Measurements from ENCODE around the gene SLC44A1. TPM values are rescaled to one million over a fixed set of nuclear protein-coding genes. Genes with fewer than 3 reads are reported as not detected.

The SLC44A1 gene
- polyA plus RNA-seq, 3 donors, result 6.9 to 52.1 (median 46.5) TPM

DNA sequence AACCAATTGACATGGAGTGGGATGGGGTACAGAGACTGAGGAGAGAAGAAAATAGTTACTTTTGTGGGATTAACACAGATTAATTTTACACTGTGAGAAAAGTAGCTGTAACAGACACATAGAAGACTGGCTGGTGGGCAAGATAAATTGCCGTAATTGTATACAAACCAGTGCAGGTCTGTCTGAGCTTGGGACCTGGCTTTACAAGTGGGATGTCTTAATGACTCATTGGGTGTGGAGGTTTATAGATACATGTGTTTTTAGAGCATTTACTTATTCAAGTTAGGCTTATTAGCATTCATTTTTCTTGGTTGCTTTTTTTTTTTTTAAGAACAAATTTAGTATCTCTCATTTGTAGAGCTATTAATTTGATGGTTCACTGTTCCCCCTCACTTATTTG lies 37.5 kb downstream of the SLC44A1 start:
- Mint-ChIP-seq H3K9me3 (no peaks in the 10 kb centered on the region), H3K27me3 (ENCODE audit: low read depth in 3 of 3) (no peaks in the 10 kb centered on the region), H3K4me3 (no peak overlapping the region), H3K36me3 (peaks cover 6 to 7% of the 10 kb centered on the region in 2 donors), H3K27ac (no peak overlapping the region), H3K4me1 (peaks cover 19% of the 10 kb centered on the region)
- H3K79me2 ChIP-seq (ENCODE audit: insufficient read depth, low read length), result peaks cover 96% of the 10 kb centered on the region
- H3K4me2 ChIP-seq (replicated peaks; ENCODE audit: extremely low read depth, low read length, poor library complexity, severe bottlenecking), result no peak overlapping the region
- no peak overlapping the region for H3K4me3 ChIP-seq (replicated peaks in 1 of 3; ENCODE audit: low read depth in 2 of 3, low read length in 3 of 3)
- no peaks in the 10 kb centered on the region for H3K9me3 ChIP-seq (replicated peaks in 1 of 2; ENCODE audit: control insufficient read depth in 1 of 2, insufficient read depth in 1 of 2, low read length in 2 of 2)
- no CpG with 5 or more reads among the region's 1 CpG for WGBS (ENCODE audit: insufficient coverage)
- DNase-seq, result no peak
- TF ChIP-seq CTCF (IDR thresholded peaks at IDR 0.05), result no peak
- intact Hi-C loops (cut with micrococcal nuclease), result loop anchor here in 1 of 2 donors (2.0 kb wide), 1 partner anchor 19 kb away; no protein-coding TSS in a partner anchor
- H3K27ac ChIP-seq (ENCODE audit: low read depth in 1 of 2, low read length in 2 of 2), result no peak overlapping the region
- no peaks in the 10 kb centered on the region for H4K20me1 ChIP-seq (ENCODE audit: insufficient read depth, low read length)
- H2AFZ ChIP-seq (ENCODE audit: insufficient read depth, low read depth, low read length, poor library complexity, severe bottlenecking), result no peak overlapping the region
- H3K4me1 ChIP-seq (ENCODE audit: control insufficient read depth in 1 of 2, insufficient read depth in 2 of 2, low read length in 2 of 2), result no peaks in the 10 kb centered on the region
- H3K9ac ChIP-seq (ENCODE audit: insufficient read depth, low read length, poor library complexity, severe bottlenecking), result no peak overlapping the region
- H3K27me3 ChIP-seq (ENCODE audit: control insufficient read depth in 2 of 2, insufficient read depth in 2 of 2, low read length in 2 of 2), result no peaks in the 10 kb centered on the region
- no peaks in the 10 kb centered on the region for H3K36me3 ChIP-seq (replicated peaks in 1 of 2; ENCODE audit: control insufficient read depth in 1 of 2, insufficient read depth in 2 of 2, low read length in 2 of 2)

DNA sequence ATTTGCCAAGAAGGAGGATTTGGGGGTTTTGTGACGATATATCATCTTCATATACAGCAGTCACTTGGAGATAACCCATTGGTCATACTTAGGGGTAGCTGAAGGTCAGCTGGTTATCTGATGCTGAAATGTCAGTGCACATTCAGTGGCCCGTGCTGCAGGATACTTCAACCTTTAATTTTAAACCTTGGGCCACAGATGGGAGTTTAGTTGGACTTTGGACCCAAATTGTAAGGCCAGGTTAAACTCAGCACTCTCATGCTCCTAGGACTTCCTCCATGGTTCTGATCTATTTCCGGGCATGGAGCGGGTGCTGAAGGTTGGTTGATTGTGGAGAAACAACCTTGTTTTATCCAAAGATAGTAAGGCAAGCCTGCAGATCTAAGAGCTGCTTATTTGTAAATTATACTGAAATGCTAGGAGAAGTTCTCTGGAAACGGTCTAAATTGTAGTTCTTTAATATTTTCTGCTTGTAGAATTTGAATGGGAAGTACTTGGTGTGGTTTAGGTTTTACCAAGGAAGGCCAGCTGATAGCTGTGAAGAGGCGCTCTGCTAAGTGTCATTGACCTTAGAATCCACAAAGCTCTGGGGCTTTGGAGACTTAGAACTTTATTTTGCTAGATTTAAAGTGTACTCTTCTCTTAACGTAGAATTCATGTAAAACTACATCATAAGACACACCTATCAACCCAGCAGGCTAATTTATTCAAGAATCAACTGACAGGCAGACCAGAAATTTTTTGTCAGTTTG lies 38.6 kb downstream of the SLC44A1 start:
- Histone ChIP-seq H3K4me3 (replicated peaks in 1 of 3; ENCODE audit: low read depth in 2 of 3, low read length in 3 of 3) (no peak overlapping the region), H2AFZ (ENCODE audit: insufficient read depth, low read depth, low read length, poor library complexity, severe bottlenecking) (no peak overlapping the region), H4K20me1 (ENCODE audit: insufficient read depth, low read length) (no peaks in the 10 kb centered on the region), H3K9ac (ENCODE audit: insufficient read depth, low read length, poor library complexity, severe bottlenecking) (no peak overlapping the region), H3K79me2 (ENCODE audit: insufficient read depth, low read length) (peaks cover 96% of the 10 kb centered on the region), H3K27ac (ENCODE audit: low read depth in 1 of 2, low read length in 2 of 2) (no peak overlapping the region), H3K9me3 (replicated peaks in 1 of 2; ENCODE audit: control insufficient read depth in 1 of 2, insufficient read depth in 1 of 2, low read length in 2 of 2) (no peaks in the 10 kb centered on the region), H3K27me3 (ENCODE audit: control insufficient read depth in 2 of 2, insufficient read depth in 2 of 2, low read length in 2 of 2) (no peaks in the 10 kb centered on the region), H3K4me1 (ENCODE audit: control insufficient read depth in 1 of 2, insufficient read depth in 2 of 2, low read length in 2 of 2) (no peaks in the 10 kb centered on the region), H3K4me2 (replicated peaks; ENCODE audit: extremely low read depth, low read length, poor library complexity, severe bottlenecking) (no peak overlapping the region), H3K36me3 (replicated peaks in 1 of 2; ENCODE audit: control insufficient read depth in 1 of 2, insufficient read depth in 2 of 2, low read length in 2 of 2) (no peaks in the 10 kb centered on the region)
- no peaks in the 10 kb centered on the region for H3K27me3 Mint-ChIP-seq (ENCODE audit: low read depth in 3 of 3)
- TF ChIP-seq CTCF (IDR thresholded peaks at IDR 0.05), result no peak
- no peak overlapping the region for H3K27ac Mint-ChIP-seq
- WGBS (ENCODE audit: insufficient coverage), result 94% methylated on average over 2 of the region's 7 CpGs
- DNase-seq, result no peak
- no peaks in the 10 kb centered on the region for H3K9me3 Mint-ChIP-seq
- intact Hi-C loops (cut with micrococcal nuclease), result loop anchor here in 1 of 2 donors (2.0 kb wide), 1 partner anchor 20 kb away; no protein-coding TSS in a partner anchor
- H3K4me3 Mint-ChIP-seq, result no peak overlapping the region
- peaks cover 5 to 7% of the 10 kb centered on the region in 2 donors for H3K36me3 Mint-ChIP-seq
- H3K4me1 Mint-ChIP-seq, result peaks cover 19% of the 10 kb centered on the region
